Measurements from ENCODE around the gene CMC2.

- TF ChIP-seq POLR2A (IDR thresholded peaks at IDR 0.05; ENCODE audit: low read depth, low read length) (no peak), POLR2AphosphoS5 (IDR thresholded peaks at IDR 0.05; ENCODE audit: low read depth, low read length) (no peak), TAF1 (IDR thresholded peaks at IDR 0.05; ENCODE audit: borderline replicate concordance, low read depth, low read length) (no peak)
Observed at GRCh38 chr16:81040842-81041241, 34.2 kb upstream of the CMC2 start.
